HL-60 (cell line): Measurements from ENCODE around the gene SIPA1L3.

Source experiments
- DNase-seq, 2 experiments: peaks; one replicate each; pipeline ENCODE4 v3.0.0-alpha.2; 2010 to 2020; ENCODE audit warnings: low read depth in 1 of 2, low spot score in 1 of 2
- H3K27ac ChIP-seq: fragments of 250-450 bp; sonication (Bioruptor Pico); replicated peaks from 2 replicates; pipeline ENCODE4 v1.5.1; 2020; ENCODE audit warnings: mild to moderate bottlenecking, moderate library complexity
- H3K27me3 ChIP-seq: fragments of 250-450 bp; sonication (Bioruptor Pico); 2 replicates; pipeline ENCODE4 v1.5.1; 2021; ENCODE audit warnings: mild to moderate bottlenecking, moderate library complexity; ENCODE audit not compliant: insufficient read depth, poor library complexity, severe bottlenecking
- H3K4me3 ChIP-seq: replicated peaks from 2 replicates; pipeline ENCODE4 v1.5.1; 2011; ENCODE audit warnings: mild to moderate bottlenecking, control low read depth, low read length; ENCODE audit not compliant: insufficient read depth
- GABPA ChIP-seq: IDR thresholded peaks from 2 replicates; pipeline ENCODE4 v1.6.1; 2012; ENCODE audit warnings: low read depth
- POLR2AphosphoS5 ChIP-seq: IDR thresholded peaks from 2 replicates; pipeline ENCODE4 v1.6.1; 2012; ENCODE audit warnings: low read depth
- SPI1 ChIP-seq: IDR thresholded peaks from 2 replicates; pipeline ENCODE4 v1.6.1; 2012; ENCODE audit warnings: low read depth, mild to moderate bottlenecking, borderline replicate concordance
- TF ChIP-seq, protein P1 (sequence below): IDR thresholded peaks from one replicate; pipeline ENCODE4 v1.5.1; 2011; ENCODE audit warnings: low read length, control low read depth, inconsistent platforms; ENCODE audit not compliant: insufficient read depth
- TF ChIP-seq, protein P2 (sequence below): IDR thresholded peaks from 2 replicates; pipeline ENCODE4 v1.6.1; 2012; ENCODE audit warnings: low read depth; ENCODE audit not compliant: insufficient replicate concordance

The SIPA1L3 gene

DNA sequence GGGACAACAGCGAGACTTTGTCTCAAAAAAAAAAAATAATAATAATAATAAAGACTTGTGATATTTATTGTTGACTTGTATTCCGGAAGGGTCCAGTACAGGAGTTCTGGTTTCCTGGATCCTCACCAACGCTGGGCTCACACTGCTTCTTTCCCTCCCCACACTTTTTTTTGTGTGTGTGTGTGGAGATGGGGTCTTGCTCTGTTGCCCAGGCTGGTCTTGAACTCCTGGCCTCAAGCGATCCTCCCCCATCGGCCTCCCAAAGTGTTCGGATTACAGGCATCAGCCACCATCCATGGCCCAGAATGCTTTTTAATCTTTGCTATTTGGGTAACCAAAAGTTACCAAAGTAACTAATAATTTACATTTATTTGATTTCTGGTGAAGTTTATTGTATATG lies 39.1 kb downstream of the SIPA1L3 start:
- TF ChIP-seq GABPA: no peak
- no peak for TF ChIP-seq SPI1
- TF ChIP-seq, protein P1, sequence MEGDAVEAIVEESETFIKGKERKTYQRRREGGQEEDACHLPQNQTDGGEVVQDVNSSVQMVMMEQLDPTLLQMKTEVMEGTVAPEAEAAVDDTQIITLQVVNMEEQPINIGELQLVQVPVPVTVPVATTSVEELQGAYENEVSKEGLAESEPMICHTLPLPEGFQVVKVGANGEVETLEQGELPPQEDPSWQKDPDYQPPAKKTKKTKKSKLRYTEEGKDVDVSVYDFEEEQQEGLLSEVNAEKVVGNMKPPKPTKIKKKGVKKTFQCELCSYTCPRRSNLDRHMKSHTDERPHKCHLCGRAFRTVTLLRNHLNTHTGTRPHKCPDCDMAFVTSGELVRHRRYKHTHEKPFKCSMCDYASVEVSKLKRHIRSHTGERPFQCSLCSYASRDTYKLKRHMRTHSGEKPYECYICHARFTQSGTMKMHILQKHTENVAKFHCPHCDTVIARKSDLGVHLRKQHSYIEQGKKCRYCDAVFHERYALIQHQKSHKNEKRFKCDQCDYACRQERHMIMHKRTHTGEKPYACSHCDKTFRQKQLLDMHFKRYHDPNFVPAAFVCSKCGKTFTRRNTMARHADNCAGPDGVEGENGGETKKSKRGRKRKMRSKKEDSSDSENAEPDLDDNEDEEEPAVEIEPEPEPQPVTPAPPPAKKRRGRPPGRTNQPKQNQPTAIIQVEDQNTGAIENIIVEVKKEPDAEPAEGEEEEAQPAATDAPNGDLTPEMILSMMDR: no peak
- TF ChIP-seq, protein P2, sequence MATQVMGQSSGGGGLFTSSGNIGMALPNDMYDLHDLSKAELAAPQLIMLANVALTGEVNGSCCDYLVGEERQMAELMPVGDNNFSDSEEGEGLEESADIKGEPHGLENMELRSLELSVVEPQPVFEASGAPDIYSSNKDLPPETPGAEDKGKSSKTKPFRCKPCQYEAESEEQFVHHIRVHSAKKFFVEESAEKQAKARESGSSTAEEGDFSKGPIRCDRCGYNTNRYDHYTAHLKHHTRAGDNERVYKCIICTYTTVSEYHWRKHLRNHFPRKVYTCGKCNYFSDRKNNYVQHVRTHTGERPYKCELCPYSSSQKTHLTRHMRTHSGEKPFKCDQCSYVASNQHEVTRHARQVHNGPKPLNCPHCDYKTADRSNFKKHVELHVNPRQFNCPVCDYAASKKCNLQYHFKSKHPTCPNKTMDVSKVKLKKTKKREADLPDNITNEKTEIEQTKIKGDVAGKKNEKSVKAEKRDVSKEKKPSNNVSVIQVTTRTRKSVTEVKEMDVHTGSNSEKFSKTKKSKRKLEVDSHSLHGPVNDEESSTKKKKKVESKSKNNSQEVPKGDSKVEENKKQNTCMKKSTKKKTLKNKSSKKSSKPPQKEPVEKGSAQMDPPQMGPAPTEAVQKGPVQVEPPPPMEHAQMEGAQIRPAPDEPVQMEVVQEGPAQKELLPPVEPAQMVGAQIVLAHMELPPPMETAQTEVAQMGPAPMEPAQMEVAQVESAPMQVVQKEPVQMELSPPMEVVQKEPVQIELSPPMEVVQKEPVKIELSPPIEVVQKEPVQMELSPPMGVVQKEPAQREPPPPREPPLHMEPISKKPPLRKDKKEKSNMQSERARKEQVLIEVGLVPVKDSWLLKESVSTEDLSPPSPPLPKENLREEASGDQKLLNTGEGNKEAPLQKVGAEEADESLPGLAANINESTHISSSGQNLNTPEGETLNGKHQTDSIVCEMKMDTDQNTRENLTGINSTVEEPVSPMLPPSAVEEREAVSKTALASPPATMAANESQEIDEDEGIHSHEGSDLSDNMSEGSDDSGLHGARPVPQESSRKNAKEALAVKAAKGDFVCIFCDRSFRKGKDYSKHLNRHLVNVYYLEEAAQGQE: no peak
- TF ChIP-seq POLR2AphosphoS5: no peak
- H3K4me3 ChIP-seq: no peak overlapping the region
- no peaks in the 10 kb centered on the region for H3K27me3 ChIP-seq
- no peak for DNase-seq
- no peak overlapping the region for H3K27ac ChIP-seq

DNA sequence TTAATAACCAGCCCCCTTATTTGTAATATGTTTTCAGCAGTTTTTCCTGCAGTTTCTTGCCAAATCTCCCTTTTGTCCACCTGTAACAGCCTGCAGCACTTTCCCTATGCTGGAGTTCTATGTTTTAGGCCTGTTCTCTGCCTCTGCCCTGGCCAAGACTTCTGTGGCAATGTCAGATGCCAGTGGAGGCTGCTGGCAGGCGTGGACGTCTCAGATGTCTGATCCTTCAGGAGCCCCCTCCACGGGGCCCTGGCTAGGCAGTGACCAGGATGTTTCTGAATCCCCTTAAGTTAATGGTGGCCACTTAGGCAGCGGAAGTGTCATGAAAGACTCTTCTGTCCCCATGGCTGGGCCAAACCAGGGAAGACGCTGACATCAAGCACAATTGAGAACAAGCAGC lies 40.8 kb downstream of the SIPA1L3 start:
- no peak overlapping the region for H3K27ac ChIP-seq
- no peaks in the 10 kb centered on the region for H3K27me3 ChIP-seq
- TF ChIP-seq, protein P1: no peak
- TF ChIP-seq, protein P2: no peak
- TF ChIP-seq SPI1 (no peak), GABPA (no peak), POLR2AphosphoS5 (no peak)
- H3K4me3 ChIP-seq: no peak overlapping the region
- no peak for DNase-seq

DNA sequence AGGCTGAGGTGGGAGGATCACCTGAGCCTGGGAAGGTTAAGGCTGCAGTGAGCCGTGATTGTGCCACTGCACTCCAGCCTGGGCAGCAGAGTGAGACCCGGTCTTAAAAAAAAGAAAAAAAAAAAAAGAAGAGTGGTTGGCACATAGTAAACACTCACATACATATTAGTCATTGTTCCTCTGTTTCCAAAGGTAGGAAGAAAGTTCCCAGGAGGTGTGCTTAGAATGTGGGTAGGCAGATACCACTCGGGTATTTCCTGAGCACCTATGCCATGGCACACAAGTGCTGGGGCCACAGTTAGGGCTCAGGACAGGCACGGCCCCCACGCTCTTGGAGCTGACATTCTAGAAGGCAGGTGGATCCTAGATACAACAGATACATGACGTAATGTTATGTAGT lies 41.4 kb downstream of the SIPA1L3 start:
- H3K27ac ChIP-seq: no peak overlapping the region
- TF ChIP-seq, protein P1: no peak
- no peak for TF ChIP-seq GABPA
- TF ChIP-seq, protein P2: no peak
- TF ChIP-seq POLR2AphosphoS5: no peak
- TF ChIP-seq SPI1: no peak
- no peaks in the 10 kb centered on the region for H3K27me3 ChIP-seq
- H3K4me3 ChIP-seq: no peak overlapping the region
- no peak for DNase-seq
